ENCODE measurements around the gene LRRC4C. TPM values are rescaled to one million over a fixed set of nuclear protein-coding genes. Genes with fewer than 3 reads are reported as not detected.
"Not testable (repeated sequence)": the region's sequence is repeated elsewhere in the genome, so short reads cannot be mapped to it uniquely, and the experiment has no call there.

LRRC4C gene
- total RNA-seq, 1 donor from 2014 or later, result 16.9 TPM

GRCh38 chr11:41042688-41043087, 416.8 kb downstream of the LRRC4C start:
- H3K27me3 Mint-ChIP-seq (ENCODE audit: low read depth), result peaks cover under 1% of the 10 kb centered on the region
- TF ChIP-seq, protein P1, sequence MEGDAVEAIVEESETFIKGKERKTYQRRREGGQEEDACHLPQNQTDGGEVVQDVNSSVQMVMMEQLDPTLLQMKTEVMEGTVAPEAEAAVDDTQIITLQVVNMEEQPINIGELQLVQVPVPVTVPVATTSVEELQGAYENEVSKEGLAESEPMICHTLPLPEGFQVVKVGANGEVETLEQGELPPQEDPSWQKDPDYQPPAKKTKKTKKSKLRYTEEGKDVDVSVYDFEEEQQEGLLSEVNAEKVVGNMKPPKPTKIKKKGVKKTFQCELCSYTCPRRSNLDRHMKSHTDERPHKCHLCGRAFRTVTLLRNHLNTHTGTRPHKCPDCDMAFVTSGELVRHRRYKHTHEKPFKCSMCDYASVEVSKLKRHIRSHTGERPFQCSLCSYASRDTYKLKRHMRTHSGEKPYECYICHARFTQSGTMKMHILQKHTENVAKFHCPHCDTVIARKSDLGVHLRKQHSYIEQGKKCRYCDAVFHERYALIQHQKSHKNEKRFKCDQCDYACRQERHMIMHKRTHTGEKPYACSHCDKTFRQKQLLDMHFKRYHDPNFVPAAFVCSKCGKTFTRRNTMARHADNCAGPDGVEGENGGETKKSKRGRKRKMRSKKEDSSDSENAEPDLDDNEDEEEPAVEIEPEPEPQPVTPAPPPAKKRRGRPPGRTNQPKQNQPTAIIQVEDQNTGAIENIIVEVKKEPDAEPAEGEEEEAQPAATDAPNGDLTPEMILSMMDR (IDR thresholded peaks at IDR 0.05; ENCODE audit: unreplicated experiment), result no peak
- no peak overlapping the region for H3K27ac Mint-ChIP-seq
- no peak overlapping the region for H3K4me3 Mint-ChIP-seq
- no peaks in the 10 kb centered on the region for H3K36me3 Mint-ChIP-seq
- H3K9me3 Mint-ChIP-seq, result no peaks in the 10 kb centered on the region
- DNase-seq (ENCODE audit: low spot score in 2 of 2, unreplicated experiment in 2 of 2), result no peak
- H3K4me1 Mint-ChIP-seq, result no peaks in the 10 kb centered on the region

DNA sequence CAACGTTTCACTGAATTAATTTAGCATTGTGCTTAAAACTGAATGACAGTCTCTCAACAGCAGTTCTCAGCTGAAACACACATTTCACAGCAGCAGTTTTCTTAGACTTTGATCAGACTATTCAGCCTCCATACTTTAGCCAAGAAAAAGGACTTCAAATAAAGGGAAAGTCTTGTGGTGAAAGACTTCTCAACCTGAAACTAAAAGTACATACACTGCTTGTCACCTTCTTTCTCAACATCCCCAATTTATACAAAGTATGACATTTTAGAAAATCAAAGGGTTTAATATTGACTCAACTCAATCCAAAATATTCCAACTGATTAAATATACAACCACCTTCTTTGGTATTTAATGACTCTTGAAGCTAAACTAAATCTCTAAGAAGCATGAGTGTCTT, 419.0 kb downstream of the LRRC4C start:
- H3K9me3 Mint-ChIP-seq, result no peaks in the 10 kb centered on the region
- no peak overlapping the region for H3K27ac Mint-ChIP-seq
- DNase-seq (ENCODE audit: low spot score in 2 of 2, unreplicated experiment in 2 of 2), result no peak
- H3K4me3 Mint-ChIP-seq, result no peak overlapping the region
- TF ChIP-seq, protein P1 (IDR thresholded peaks at IDR 0.05; ENCODE audit: unreplicated experiment), result no peak
- no peaks in the 10 kb centered on the region for H3K36me3 Mint-ChIP-seq
- no peaks in the 10 kb centered on the region for H3K27me3 Mint-ChIP-seq (ENCODE audit: low read depth)
- H3K4me1 Mint-ChIP-seq, result no peaks in the 10 kb centered on the region

DNA sequence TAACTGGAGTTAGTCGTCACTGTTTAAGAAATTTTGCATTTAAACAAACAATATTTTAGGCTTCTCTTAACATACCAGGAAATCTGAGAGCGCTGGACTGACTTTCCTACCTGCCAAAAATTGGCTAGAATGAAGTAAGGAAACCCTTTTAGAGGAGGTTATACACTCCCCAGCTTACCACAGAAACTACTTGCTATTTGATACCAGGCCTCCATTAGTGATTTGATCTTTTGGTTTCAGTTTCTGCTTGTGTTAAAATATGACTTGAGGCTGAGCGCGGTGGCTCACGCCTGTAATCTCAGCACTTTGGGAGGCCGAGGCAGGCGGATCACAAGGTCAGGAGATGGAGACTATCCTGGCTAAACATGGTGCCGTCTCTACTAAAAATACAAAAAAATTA, 419.9 kb downstream of the LRRC4C start:
- Mint-ChIP-seq H3K27me3 (ENCODE audit: low read depth) (no peaks in the 10 kb centered on the region), H3K4me1 (no peaks in the 10 kb centered on the region), H3K9me3 (no peaks in the 10 kb centered on the region), H3K4me3 (no peak overlapping the region), H3K27ac (no peak overlapping the region), H3K36me3 (no peaks in the 10 kb centered on the region)
- DNase-seq (ENCODE audit: low spot score in 2 of 2, unreplicated experiment in 2 of 2), result no peak
- TF ChIP-seq, protein P1 (IDR thresholded peaks at IDR 0.05; ENCODE audit: unreplicated experiment), result no peak

- DNase-seq (ENCODE audit: low spot score in 2 of 2, unreplicated experiment in 2 of 2), result no peak
- no peak overlapping the region for H3K27ac Mint-ChIP-seq
- no peaks in the 10 kb centered on the region for H3K27me3 Mint-ChIP-seq (ENCODE audit: low read depth)
- peaks cover 3% of the 10 kb centered on the region for H3K9me3 Mint-ChIP-seq
- no peaks in the 10 kb centered on the region for H3K4me1 Mint-ChIP-seq
- TF ChIP-seq, protein P1 (IDR thresholded peaks at IDR 0.05; ENCODE audit: unreplicated experiment), result no peak
- no peaks in the 10 kb centered on the region for H3K36me3 Mint-ChIP-seq
- H3K4me3 Mint-ChIP-seq, result no peak overlapping the region
Observed at GRCh38 chr11:41031551-41032060, 427.8 kb downstream of the LRRC4C start.

DNA sequence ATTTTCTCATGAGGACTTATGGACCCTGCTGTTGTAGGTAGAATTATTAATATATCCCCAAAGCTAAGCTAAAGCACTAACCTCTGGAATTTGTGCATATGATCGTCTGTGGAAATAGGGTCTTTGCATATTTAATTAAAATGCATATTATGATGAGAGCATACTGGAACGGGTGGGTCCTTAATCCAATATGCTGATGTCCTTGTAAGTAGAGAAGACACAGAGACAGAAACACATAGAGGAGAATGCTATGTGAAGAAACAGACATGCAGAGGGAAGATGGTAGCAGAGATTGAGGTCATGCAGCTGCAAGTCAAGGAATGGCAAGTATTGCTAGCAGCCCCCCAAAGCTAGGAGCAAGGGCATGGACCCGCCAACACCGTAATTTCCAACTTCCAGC, 439.2 kb downstream of the LRRC4C start:
- no peaks in the 10 kb centered on the region for H3K9me3 Mint-ChIP-seq
- TF ChIP-seq, protein P1 (IDR thresholded peaks at IDR 0.05; ENCODE audit: unreplicated experiment), result no peak
- no peak for DNase-seq (ENCODE audit: low spot score in 2 of 2, unreplicated experiment in 2 of 2)
- no peak overlapping the region for H3K27ac Mint-ChIP-seq
- H3K4me1 Mint-ChIP-seq, result no peaks in the 10 kb centered on the region
- no peaks in the 10 kb centered on the region for H3K36me3 Mint-ChIP-seq
- H3K27me3 Mint-ChIP-seq (ENCODE audit: low read depth), result peaks cover 6% of the 10 kb centered on the region
- H3K4me3 Mint-ChIP-seq, result no peak overlapping the region

DNA sequence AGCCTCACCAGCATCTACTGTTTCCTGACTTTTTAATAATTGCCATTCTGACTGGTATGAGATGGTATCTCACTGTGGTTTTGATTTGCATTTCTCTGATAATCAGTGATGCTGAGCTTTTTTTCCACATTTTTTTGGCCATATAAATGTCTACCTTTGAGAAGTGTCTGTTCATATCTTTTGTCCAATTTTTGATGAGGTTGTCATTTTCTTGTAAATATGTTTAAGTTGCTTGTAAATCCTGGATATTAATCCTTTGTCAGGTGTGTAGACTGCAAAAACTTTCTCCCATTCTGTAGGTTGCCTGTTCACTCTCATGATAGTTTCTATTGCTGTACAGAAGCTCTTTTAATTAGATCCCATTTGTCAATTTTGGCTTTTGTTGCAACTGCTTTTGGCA, 439.8 kb downstream of the LRRC4C start:
- not testable (repeated sequence) for H3K27me3 Mint-ChIP-seq (ENCODE audit: low read depth); H3K4me1 Mint-ChIP-seq; H3K4me3 Mint-ChIP-seq; H3K9me3 Mint-ChIP-seq; H3K27ac Mint-ChIP-seq; DNase-seq (ENCODE audit: low spot score in 2 of 2, unreplicated experiment in 2 of 2); H3K36me3 Mint-ChIP-seq

All from mesothelial cell of epicardium (in vitro differentiated cells).